Mucosa of gallbladder (tissue), 1 donor: ENCODE results near the gene CPA2. TPM values are rescaled to one million over a fixed set of nuclear protein-coding genes. Genes with fewer than 3 reads are reported as not detected.
"Not testable (repeated sequence)": the region's sequence is repeated elsewhere in the genome, so short reads cannot be mapped to it uniquely, and the experiment has no call there.

ENCODE experiments used
- DNase-seq: peaks from one replicate; pipeline ENCODE4 v3.0.0-alpha.2; 2020; ENCODE audit warnings: low spot score
- total RNA-seq: library from RNA; stranded (reverse); gene quantifications from one replicate; pipeline ENCODE4 v1.2.1, GENCODE V29; 2021
- donor health status: DM: no; HTN: no; CAD: no.

The CPA2 gene
- total RNA-seq, 1 donor from 2014 or later, result 3.3 TPM

DNA sequence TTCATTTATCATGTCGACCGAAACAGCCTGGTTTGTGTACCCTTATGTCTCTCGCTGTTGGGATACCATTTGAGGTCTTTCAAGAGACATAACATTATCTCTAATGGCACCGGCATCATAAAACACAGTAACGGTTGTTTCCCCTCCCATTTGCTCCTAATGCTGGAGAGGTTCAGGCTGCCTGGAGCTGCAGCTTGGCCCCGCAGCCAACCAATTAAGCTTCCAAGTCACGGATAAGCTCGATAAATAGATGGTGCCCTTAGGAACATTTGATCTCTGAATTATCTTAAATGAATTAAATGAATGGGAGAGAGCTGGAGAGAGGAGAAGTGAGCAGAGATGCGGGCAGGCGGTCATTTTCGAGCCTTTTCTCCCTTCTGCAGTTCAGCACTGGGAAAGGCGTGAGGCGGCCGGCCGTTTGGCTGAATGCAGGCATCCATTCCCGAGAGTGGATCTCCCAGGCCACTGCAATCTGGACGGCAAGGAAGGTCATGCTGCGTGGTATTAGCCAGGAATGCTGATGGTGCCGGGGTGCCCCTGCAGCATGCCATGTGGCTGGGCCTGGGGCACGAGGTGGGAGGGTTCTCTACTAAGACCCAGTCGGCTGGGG, 38.9 kb downstream of the CPA2 start:
- no peak for DNase-seq

GRCh38 chr7:130309986-130310385, 43.3 kb downstream of the CPA2 start:
- no peak for DNase-seq

DNA sequence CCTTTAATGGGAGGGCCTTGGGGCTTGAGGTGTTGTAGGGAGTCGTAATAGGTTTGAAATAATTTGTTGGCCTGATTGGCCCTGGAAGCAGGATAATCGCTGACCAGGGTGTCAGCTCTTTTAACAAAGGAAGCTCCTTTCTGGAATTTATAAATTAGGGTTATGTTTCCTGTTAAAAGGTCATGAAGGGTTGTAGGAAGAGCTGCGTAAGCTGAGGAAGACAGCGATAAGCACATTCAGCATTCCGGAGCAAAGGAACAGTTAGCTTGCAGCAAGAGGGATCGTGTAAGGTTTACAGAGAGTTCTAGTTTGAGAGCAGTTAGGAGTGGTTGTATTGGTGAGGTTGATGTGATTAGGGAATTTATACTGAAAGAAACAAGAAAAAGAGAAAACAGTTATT, 47.6 kb downstream of the CPA2 start:
- no peak for DNase-seq

- DNase-seq, result no peak
These were observed 52.9 kb downstream of the CPA2 start for GRCh38 chr7:130319541-130319940.

GRCh38 chr7:130321542-130322229, 55.0 kb downstream of the CPA2 start:
- not testable (repeated sequence) for DNase-seq

GRCh38 chr7:130322615-130323014, 56.0 kb downstream of the CPA2 start:
- DNase-seq, result no peak

GRCh38 chr7:130324306-130324943, 57.8 kb downstream of the CPA2 start:
- DNase-seq, result no peak

DNA sequence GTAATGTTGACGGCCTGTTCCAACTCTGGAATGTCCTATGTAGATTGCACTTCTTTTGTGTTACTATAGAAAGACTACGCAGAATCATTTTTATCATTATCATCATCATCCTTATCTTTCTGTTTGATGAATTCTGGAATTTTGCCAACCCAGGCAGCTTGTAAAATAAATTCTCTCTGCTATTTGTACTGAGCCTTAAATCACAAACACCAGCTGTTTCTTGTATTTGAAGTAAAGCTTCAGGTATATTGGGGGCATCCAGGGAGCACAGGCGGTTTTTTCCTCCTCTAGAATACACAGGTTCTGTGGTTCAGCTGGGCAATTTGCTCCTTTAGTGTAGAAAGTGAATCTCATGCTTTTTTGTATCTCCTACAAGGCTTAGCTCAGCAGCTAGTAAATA, 63.0 kb downstream of the CPA2 start:
- no peak for DNase-seq

DNA sequence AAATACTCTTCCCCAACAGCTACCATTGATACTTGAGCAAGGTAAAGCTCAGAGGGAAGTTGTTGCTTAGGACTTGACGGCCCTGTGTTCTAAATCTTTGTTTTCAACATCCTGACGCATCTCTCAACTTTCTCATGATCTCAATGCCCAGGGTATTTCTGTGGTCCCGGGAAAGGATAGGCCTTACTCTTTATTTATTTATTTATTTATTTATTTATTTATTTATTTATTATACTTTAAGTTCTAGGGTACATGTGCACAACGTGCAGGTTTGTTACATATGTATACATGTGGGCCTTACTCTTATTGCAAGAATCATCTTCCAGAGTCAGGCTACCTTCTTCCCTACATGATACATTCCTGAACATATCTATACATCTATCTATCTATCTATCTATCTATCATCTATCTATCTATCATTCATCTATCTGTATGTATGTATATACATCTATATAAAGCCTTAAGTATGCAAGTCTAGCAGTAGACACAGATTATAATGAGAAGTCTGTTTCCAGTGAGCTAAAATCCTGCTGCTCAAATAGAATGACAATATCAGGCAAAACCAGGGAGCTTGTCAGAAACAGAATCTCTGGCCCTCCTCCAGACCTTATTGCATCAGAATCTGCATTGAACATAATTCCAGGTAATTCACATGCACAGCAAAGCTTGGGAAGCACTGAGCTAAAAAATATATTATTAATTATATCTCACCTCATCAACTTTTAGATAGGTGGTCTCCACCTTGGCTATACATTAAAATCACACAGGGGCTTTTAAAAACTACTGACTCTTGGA, 65.8 kb downstream of the CPA2 start:
- DNase-seq, result no peak

DNA sequence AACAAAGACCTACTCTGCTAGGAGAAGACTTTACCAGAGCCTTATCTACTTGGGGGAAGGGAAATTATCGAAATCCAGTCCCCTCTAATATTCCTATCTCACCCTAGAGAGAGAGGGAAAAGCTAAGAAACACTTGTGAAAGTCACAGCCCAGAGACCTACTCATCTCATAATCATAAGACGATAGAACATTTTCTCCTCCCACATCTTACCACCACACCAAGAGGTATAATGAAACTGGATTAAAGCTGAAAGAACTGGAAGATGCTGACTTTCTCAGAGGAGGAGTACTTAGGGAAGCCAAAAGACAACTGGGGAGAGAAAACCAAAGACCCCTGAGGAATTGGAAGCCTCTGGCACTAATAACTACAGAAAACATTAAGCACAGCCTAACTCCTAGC, 67.2 kb downstream of the CPA2 start:
- DNase-seq, result no peak

DNA sequence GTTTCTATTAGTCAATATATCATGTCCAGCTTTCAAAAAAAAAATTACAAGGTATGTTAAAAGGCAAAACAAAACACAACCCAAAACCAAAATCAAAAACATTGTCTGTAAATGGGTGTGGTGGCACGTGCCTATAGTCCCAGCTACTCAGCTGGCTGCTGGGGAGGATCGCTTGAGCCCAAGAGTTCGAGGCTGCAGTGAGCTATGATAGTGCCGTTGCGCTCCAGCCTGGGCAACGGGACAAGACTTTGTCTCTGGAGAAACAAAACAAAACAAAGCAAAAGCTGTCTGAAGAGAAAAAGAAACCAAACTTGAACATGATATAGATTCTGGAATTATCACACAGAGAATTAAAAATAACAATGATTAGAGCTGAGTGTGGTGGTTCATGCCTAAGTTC, 67.6 kb downstream of the CPA2 start:
- DNase-seq, result no peak

GRCh38 chr7:130337410-130337971, 70.8 kb downstream of the CPA2 start:
- DNase-seq, result no peak

DNA sequence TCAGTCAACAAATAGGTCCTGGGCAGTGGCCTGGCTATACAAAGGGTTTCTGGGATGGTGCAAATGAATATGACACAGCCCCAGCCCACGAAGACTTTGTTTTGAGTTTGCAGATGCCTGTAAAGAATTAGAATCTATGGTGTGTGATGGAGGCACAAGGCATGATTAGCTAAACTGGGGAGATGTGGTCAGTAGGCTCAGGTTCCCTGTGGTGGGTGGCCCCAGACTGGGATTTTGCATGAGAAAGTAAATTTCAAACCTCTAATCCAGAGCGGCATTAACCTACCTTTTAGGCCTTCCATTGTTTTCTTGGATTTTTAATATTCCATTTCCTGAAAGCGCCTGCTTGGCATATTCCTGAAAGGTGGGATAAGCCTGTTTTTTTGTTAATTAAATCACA, 71.6 kb downstream of the CPA2 start:
- no peak for DNase-seq

Other genes with a start within 250 kb of the CPA2 start
- gene ZC3HC1, start 215.5 kb upstream of the CPA2 start, total RNA-seq, result 11.7 TPM
- gene KLHDC10, start 196.3 kb upstream of the CPA2 start, total RNA-seq, result 36.3 TPM
- gene TMEM209, start 61.5 kb upstream of the CPA2 start, total RNA-seq, result 18.9 TPM
- not detected for gene SSMEM1, start 59.0 kb upstream of the CPA2 start, total RNA-seq
- 0.43 TPM for gene CPA4, start 26.3 kb downstream of the CPA2 start, total RNA-seq
- 0.92 TPM for gene CPA5, start 78.0 kb downstream of the CPA2 start, total RNA-seq
- gene CPA1, start 113.6 kb downstream of the CPA2 start, total RNA-seq, result 27.8 TPM
- 15.7 TPM for gene CEP41, start 174.2 kb downstream of the CPA2 start, total RNA-seq
- gene MEST, start 225.2 kb downstream of the CPA2 start, total RNA-seq, result 18.6 TPM